ENCODE measurements around the gene MRTFA.

GRCh38 chr22:40421941-40422340 lies 214.6 kb downstream of the MRTFA start:
- TF ChIP-seq, protein P1, sequence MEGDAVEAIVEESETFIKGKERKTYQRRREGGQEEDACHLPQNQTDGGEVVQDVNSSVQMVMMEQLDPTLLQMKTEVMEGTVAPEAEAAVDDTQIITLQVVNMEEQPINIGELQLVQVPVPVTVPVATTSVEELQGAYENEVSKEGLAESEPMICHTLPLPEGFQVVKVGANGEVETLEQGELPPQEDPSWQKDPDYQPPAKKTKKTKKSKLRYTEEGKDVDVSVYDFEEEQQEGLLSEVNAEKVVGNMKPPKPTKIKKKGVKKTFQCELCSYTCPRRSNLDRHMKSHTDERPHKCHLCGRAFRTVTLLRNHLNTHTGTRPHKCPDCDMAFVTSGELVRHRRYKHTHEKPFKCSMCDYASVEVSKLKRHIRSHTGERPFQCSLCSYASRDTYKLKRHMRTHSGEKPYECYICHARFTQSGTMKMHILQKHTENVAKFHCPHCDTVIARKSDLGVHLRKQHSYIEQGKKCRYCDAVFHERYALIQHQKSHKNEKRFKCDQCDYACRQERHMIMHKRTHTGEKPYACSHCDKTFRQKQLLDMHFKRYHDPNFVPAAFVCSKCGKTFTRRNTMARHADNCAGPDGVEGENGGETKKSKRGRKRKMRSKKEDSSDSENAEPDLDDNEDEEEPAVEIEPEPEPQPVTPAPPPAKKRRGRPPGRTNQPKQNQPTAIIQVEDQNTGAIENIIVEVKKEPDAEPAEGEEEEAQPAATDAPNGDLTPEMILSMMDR (conservative IDR thresholded peaks at IDR 0.05 in 1 of 2, IDR thresholded peaks at IDR 0.05 in 1 of 2; ENCODE audit: extremely low read depth in 1 of 2, insufficient read depth in 1 of 2, low read depth in 1 of 2, low read length in 2 of 2), result no peak
- no peak for TF ChIP-seq EZH2 (IDR thresholded peaks at IDR 0.05; ENCODE audit: borderline replicate concordance, low read length)
